ENCODE measurements around the gene PCBP3.

DNA sequence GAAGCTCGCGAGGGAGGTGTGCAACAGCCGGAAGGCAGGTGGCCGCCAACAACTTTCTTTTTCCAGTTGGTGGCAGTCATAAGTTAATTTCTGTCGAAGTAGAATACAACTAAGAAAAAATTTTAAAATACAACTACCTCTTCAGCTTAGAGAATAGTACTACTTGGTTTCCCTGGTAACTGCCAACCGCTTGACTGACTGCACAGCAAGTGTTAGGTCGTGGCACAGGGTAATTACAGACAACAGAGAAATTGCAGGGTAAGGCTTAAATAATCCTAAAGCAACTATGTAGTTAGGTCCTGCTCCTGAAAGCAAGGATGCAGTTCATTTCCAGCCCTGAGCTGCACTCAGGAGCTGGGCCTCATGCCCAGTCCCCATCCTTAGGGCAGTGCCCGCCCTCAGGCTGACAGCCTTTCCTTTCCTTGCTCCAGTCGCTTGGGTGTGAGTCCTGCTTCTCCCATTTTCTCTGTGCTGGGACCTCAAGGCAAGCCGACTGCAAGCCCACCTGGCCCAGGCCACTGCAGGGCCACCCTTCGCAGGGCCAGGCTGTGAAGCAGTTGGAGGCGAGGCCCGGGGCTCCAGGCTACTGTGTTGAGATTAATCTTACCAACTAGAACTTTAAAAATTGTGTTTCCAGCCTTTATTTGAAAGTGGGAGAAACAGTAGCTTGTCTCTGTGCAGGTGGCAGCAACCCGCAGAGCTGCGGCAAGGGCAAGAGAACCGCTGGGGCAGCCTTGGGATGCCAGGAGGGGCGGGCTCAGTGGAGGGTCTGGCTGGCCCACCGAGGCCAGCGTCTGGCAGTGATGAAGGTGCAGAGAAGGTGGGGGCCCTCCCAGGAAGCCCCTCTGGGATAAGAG is 148.3 kb downstream of the PCBP3 start:
- TF ChIP-seq, protein P1, sequence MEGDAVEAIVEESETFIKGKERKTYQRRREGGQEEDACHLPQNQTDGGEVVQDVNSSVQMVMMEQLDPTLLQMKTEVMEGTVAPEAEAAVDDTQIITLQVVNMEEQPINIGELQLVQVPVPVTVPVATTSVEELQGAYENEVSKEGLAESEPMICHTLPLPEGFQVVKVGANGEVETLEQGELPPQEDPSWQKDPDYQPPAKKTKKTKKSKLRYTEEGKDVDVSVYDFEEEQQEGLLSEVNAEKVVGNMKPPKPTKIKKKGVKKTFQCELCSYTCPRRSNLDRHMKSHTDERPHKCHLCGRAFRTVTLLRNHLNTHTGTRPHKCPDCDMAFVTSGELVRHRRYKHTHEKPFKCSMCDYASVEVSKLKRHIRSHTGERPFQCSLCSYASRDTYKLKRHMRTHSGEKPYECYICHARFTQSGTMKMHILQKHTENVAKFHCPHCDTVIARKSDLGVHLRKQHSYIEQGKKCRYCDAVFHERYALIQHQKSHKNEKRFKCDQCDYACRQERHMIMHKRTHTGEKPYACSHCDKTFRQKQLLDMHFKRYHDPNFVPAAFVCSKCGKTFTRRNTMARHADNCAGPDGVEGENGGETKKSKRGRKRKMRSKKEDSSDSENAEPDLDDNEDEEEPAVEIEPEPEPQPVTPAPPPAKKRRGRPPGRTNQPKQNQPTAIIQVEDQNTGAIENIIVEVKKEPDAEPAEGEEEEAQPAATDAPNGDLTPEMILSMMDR (IDR thresholded peaks at IDR 0.05), result no peak
- TF ChIP-seq POLR2A (IDR thresholded peaks at IDR 0.05), result no peak

Measured in lower leg skin (tissue), 3 donors.